HG02759 (cell line): Measurements from ENCODE around the gene CHMP1B.

ENCODE experiments used
- ATAC-seq: cut with Tn5 transposase; IDR thresholded peaks from one replicate; pipeline ENCODE4 v1.9.1; 2021; ENCODE audit warnings: mild to moderate bottlenecking, moderate library complexity; ENCODE audit not compliant: unreplicated experiment

CHMP1B gene

GRCh38 chr18:11851146-11851805 is at the start of gene CHMP1B:
TSS of gene CHMP1B (plus strand) at chr18:11851413. CDS start at chr18:11851512, 99 bp downstream.
- ATAC-seq, result peak; percentile 98

- no peak for ATAC-seq
Observed at GRCh38 chr18:11801573-11801972, 49.6 kb upstream of the CHMP1B start.

- ATAC-seq, result no peak
Observed at GRCh38 chr18:11802158-11802557, 49.1 kb upstream of the CHMP1B start.

GRCh38 chr18:11802586-11802985 is 48.6 kb upstream of the CHMP1B start:
- ATAC-seq, result no peak

- ATAC-seq, result no peak
Observed at GRCh38 chr18:11807233-11807632, 44.0 kb upstream of the CHMP1B start.

- no peak for ATAC-seq
Observed at GRCh38 chr18:11808001-11808855, 43.0 kb upstream of the CHMP1B start.

- ATAC-seq, result no peak
Observed at GRCh38 chr18:11809895-11810294, 41.3 kb upstream of the CHMP1B start.

- ATAC-seq, result no peak
Observed at GRCh38 chr18:11810379-11810778, 40.8 kb upstream of the CHMP1B start.

- ATAC-seq, result no peak
Observed at GRCh38 chr18:11811009-11811408, 40.2 kb upstream of the CHMP1B start.

GRCh38 chr18:11817229-11817628 is 34.0 kb upstream of the CHMP1B start:
- ATAC-seq, result no peak

GRCh38 chr18:11818486-11819203 is 32.6 kb upstream of the CHMP1B start:
- ATAC-seq, result no peak

- ATAC-seq, result no peak
Observed at GRCh38 chr18:11819938-11820337, 31.3 kb upstream of the CHMP1B start.

GRCh38 chr18:11820697-11821096 is 30.5 kb upstream of the CHMP1B start:
- ATAC-seq, result no peak

- ATAC-seq, result no peak
Observed at GRCh38 chr18:11821208-11821607, 30.0 kb upstream of the CHMP1B start.

GRCh38 chr18:11821643-11822237 is 29.5 kb upstream of the CHMP1B start:
- ATAC-seq, result no peak

GRCh38 chr18:11823545-11823944 is 27.7 kb upstream of the CHMP1B start:
- ATAC-seq, result no peak

- ATAC-seq, result no peak
Observed at GRCh38 chr18:11826836-11827235, 24.4 kb upstream of the CHMP1B start.

- ATAC-seq, result no peak
Observed at GRCh38 chr18:11828786-11829432, 22.3 kb upstream of the CHMP1B start.

GRCh38 chr18:11830585-11830984 is 20.6 kb upstream of the CHMP1B start:
- ATAC-seq, result no peak

GRCh38 chr18:11831921-11832320 is 19.3 kb upstream of the CHMP1B start:
- no peak for ATAC-seq

GRCh38 chr18:11834772-11835171 is 16.4 kb upstream of the CHMP1B start:
- no peak for ATAC-seq
